ENCODE measurements around the gene SLBP. TPM values are rescaled to one million over a fixed set of nuclear protein-coding genes. Genes with fewer than 3 reads are reported as not detected.

SLBP gene
- total and polyA plus RNA-seq, 10 of the 15 experiments (the other 5 are each of a cell fraction or from before 2014, with no cell fraction given): 94.4 to 278 (median 158) TPM

DNA sequence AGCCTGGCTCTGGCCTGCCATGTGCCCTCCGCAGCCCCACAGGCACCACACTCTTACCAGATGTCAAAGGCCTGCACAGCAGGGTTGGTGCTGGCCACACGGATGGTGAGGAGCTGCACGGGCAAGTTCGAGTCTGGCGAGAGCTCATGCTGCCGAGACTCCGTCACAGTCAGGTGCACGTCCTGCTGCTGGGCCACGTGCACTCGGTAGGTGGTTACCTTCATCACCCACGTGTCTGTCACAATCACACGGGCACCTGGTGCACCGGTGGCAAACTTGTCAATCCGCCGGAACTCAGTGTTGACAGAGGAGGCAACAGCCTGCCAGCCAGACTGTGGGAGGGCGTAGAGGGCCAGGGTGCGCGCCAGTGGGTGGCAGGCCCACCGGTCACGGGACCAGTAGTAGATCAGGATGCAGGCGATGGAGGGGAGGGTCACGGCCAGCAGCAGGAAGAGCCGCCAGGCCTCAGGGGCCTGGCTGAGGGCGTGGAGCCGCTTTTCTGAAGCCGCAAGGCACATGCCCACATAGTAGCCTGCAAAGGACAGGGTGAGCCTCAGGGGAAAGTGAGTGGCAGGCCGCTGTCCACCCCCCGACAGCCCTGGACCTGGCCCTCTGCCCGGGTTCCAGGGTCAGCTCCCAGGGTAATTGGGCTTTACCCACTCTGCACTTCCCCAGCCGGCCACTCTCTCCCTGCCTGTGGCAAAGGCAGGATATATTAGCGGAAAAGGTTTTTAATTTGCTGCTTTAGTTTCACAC is 6.2 kb upstream of the SLBP start (continued):
- TF ChIP-seq, protein P1, sequence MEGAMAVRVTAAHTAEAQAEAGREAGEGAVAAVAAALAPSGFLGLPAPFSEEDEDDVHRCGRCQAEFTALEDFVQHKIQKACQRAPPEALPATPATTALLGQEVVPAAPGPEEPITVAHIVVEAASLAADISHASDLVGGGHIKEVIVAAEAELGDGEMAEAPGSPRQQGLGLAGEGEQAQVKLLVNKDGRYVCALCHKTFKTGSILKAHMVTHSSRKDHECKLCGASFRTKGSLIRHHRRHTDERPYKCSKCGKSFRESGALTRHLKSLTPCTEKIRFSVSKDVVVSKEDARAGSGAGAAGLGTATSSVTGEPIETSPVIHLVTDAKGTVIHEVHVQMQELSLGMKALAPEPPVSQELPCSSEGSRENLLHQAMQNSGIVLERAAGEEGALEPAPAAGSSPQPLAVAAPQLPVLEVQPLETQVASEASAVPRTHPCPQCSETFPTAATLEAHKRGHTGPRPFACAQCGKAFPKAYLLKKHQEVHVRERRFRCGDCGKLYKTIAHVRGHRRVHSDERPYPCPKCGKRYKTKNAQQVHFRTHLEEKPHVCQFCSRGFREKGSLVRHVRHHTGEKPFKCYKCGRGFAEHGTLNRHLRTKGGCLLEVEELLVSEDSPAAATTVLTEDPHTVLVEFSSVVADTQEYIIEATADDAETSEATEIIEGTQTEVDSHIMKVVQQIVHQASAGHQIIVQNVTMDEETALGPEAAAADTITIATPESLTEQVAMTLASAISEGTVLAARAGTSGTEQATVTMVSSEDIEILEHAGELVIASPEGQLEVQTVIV (IDR thresholded peaks at IDR 0.05; ENCODE audit: borderline replicate concordance, partially characterized antibody): no peak
- TF ChIP-seq SUZ12 (IDR thresholded peaks at IDR 0.05; ENCODE audit: unreplicated experiment): no peak
- no peak for TF ChIP-seq ZZZ3 (IDR thresholded peaks at IDR 0.05; ENCODE audit: control insufficient read depth, insufficient read length, low read depth)
- TF ChIP-seq, protein P2, sequence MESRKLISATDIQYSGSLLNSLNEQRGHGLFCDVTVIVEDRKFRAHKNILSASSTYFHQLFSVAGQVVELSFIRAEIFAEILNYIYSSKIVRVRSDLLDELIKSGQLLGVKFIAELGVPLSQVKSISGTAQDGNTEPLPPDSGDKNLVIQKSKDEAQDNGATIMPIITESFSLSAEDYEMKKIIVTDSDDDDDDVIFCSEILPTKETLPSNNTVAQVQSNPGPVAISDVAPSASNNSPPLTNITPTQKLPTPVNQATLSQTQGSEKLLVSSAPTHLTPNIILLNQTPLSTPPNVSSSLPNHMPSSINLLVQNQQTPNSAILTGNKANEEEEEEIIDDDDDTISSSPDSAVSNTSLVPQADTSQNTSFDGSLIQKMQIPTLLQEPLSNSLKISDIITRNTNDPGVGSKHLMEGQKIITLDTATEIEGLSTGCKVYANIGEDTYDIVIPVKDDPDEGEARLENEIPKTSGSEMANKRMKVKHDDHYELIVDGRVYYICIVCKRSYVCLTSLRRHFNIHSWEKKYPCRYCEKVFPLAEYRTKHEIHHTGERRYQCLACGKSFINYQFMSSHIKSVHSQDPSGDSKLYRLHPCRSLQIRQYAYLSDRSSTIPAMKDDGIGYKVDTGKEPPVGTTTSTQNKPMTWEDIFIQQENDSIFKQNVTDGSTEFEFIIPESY (IDR thresholded peaks at IDR 0.05): no peak
- TF ChIP-seq, protein P3, sequence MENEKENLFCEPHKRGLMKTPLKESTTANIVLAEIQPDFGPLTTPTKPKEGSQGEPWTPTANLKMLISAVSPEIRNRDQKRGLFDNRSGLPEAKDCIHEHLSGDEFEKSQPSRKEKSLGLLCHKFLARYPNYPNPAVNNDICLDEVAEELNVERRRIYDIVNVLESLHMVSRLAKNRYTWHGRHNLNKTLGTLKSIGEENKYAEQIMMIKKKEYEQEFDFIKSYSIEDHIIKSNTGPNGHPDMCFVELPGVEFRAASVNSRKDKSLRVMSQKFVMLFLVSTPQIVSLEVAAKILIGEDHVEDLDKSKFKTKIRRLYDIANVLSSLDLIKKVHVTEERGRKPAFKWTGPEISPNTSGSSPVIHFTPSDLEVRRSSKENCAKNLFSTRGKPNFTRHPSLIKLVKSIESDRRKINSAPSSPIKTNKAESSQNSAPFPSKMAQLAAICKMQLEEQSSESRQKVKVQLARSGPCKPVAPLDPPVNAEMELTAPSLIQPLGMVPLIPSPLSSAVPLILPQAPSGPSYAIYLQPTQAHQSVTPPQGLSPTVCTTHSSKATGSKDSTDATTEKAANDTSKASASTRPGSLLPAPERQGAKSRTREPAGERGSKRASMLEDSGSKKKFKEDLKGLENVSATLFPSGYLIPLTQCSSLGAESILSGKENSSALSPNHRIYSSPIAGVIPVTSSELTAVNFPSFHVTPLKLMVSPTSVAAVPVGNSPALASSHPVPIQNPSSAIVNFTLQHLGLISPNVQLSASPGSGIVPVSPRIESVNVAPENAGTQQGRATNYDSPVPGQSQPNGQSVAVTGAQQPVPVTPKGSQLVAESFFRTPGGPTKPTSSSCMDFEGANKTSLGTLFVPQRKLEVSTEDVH (IDR thresholded peaks at IDR 0.05; ENCODE audit: low read depth, partially characterized antibody): no peak
- TF ChIP-seq TARDBP (IDR thresholded peaks at IDR 0.05; ENCODE audit: borderline replicate concordance): no peak
- TF ChIP-seq WRNIP1 (IDR thresholded peaks at IDR 0.05; ENCODE audit: borderline replicate concordance, low read depth, low read length): no peak

Measured in GM12878 (cell line).